ENCODE results near the gene CPEB3. TPM values are rescaled to one million over a fixed set of nuclear protein-coding genes. Genes with fewer than 3 reads are reported as not detected.

The CPEB3 gene
- total RNA-seq, 2 experiments from 2014 or later: 1.2 to 1.3 TPM

GRCh38 chr10:92213049-92213448 is 77.8 kb downstream of the CPEB3 start:
- H3K4me3 Mint-ChIP-seq: no peak overlapping the region
- intact Hi-C loops (cut with DNase I, micrococcal nuclease): no loop called here
- H3K36me3 Mint-ChIP-seq (ENCODE audit: low read depth): no peaks in the 10 kb centered on the region
- Histone ChIP-seq H3K4me3 (ENCODE audit: low read length) (no peak overlapping the region), H3K27me3 (ENCODE audit: control insufficient read depth in 1 of 2, insufficient read depth in 2 of 2, low read length in 2 of 2) (no peaks in the 10 kb centered on the region), H3K36me3 (ENCODE audit: insufficient read depth, low read length) (no peaks in the 10 kb centered on the region), H3K4me1 (ENCODE audit: insufficient read depth, low read length) (peaks cover 4% of the 10 kb centered on the region), H3K9me3 (ENCODE audit: control insufficient read depth in 1 of 2, insufficient read depth in 1 of 2, low read length in 2 of 2) (no peaks in the 10 kb centered on the region), H3K27ac (ENCODE audit: low read depth in 1 of 2, low read length in 2 of 2) (no peak overlapping the region)
- H3K4me1 Mint-ChIP-seq (ENCODE audit: low read depth): peaks cover 6% of the 10 kb centered on the region
- ATAC-seq (ENCODE audit: poor library complexity) (no peak), DNase-seq (no peak)
- CTCF ChIA-PET: no interaction called here
- POLR2A ChIA-PET: no interaction called here
- no peaks in the 10 kb centered on the region for H3K27me3 Mint-ChIP-seq
- peak overlapping the region; percentile 8 for H3K27ac Mint-ChIP-seq
- no peaks in the 10 kb centered on the region for H3K9me3 Mint-ChIP-seq
- no peak for TF ChIP-seq CTCF (IDR thresholded peaks at IDR 0.05)

GRCh38 chr10:92208736-92209135 is 82.1 kb downstream of the CPEB3 start:
- POLR2A ChIA-PET: no interaction called here

GRCh38 chr10:92208157-92208720 is 82.6 kb downstream of the CPEB3 start:
- ATAC-seq (ENCODE audit: poor library complexity) (no peak), DNase-seq (no peak)
- intact Hi-C loops (cut with DNase I, micrococcal nuclease): no loop called here
- Histone ChIP-seq H3K27me3 (ENCODE audit: control insufficient read depth in 1 of 2, insufficient read depth in 2 of 2, low read length in 2 of 2) (no peaks in the 10 kb centered on the region), H3K36me3 (ENCODE audit: insufficient read depth, low read length) (no peaks in the 10 kb centered on the region), H3K27ac (ENCODE audit: low read depth in 1 of 2, low read length in 2 of 2) (no peak overlapping the region), H3K4me3 (ENCODE audit: low read length) (no peak overlapping the region), H3K4me1 (ENCODE audit: insufficient read depth, low read length) (peaks cover 4% of the 10 kb centered on the region), H3K9me3 (ENCODE audit: control insufficient read depth in 1 of 2, insufficient read depth in 1 of 2, low read length in 2 of 2) (no peaks in the 10 kb centered on the region)
- TF ChIP-seq CTCF (IDR thresholded peaks at IDR 0.05): no peak
- Mint-ChIP-seq H3K36me3 (ENCODE audit: low read depth) (no peaks in the 10 kb centered on the region), H3K4me3 (no peak overlapping the region), H3K27ac (no peak overlapping the region), H3K9me3 (no peaks in the 10 kb centered on the region), H3K27me3 (no peaks in the 10 kb centered on the region), H3K4me1 (ENCODE audit: low read depth) (peaks cover 6% of the 10 kb centered on the region)
- ChIA-PET POLR2A (interaction anchor here (0.9 kb wide), 1 partner anchor 83 kb away, joined by 3 read pairs; the partner anchor contains the start of genes CPEB3 and MARCHF5), CTCF (no interaction called here)

More at GRCh38 chr10:92208736-92209135, 82.1 kb downstream of the CPEB3 start:
- Histone ChIP-seq H3K4me1 (ENCODE audit: insufficient read depth, low read length) (peaks cover 4% of the 10 kb centered on the region), H3K27ac (ENCODE audit: low read depth in 1 of 2, low read length in 2 of 2) (no peak overlapping the region), H3K36me3 (ENCODE audit: insufficient read depth, low read length) (no peaks in the 10 kb centered on the region), H3K27me3 (ENCODE audit: control insufficient read depth in 1 of 2, insufficient read depth in 2 of 2, low read length in 2 of 2) (no peaks in the 10 kb centered on the region), H3K9me3 (ENCODE audit: control insufficient read depth in 1 of 2, insufficient read depth in 1 of 2, low read length in 2 of 2) (no peaks in the 10 kb centered on the region), H3K4me3 (ENCODE audit: low read length) (no peak overlapping the region)
- H3K36me3 Mint-ChIP-seq (ENCODE audit: low read depth): no peaks in the 10 kb centered on the region
- DNase-seq (no peak), ATAC-seq (ENCODE audit: poor library complexity) (no peak)
- H3K27ac Mint-ChIP-seq: no peak overlapping the region
- H3K27me3 Mint-ChIP-seq: no peaks in the 10 kb centered on the region
- no peak overlapping the region for H3K4me3 Mint-ChIP-seq
- no peaks in the 10 kb centered on the region for H3K9me3 Mint-ChIP-seq
- peaks cover 6% of the 10 kb centered on the region for H3K4me1 Mint-ChIP-seq (ENCODE audit: low read depth)
- intact Hi-C loops (cut with DNase I, micrococcal nuclease): no loop called here
- CTCF ChIA-PET: no interaction called here
- no peak for TF ChIP-seq CTCF (IDR thresholded peaks at IDR 0.05)
